ENCODE results near the gene TPBG.

The TPBG gene

GRCh38 chr6:82416346-82416745 is 52.7 kb downstream of the TPBG start:
- TF ChIP-seq CTCF (conservative IDR thresholded peaks at IDR 0.05; ENCODE audit: low read depth, low read length), result no peak
- no peak for DNase-seq (ENCODE audit: low read depth)
- H3K4me3 ChIP-seq (ENCODE audit: low read depth, low read length), result no peak overlapping the region

All from choroid plexus epithelial cell (primary cell).